Measurements from ENCODE around the gene PGM2L1. TPM values are rescaled to one million over a fixed set of nuclear protein-coding genes. Genes with fewer than 3 reads are reported as not detected.

Gene PGM2L1
- total RNA-seq, 2 donors from 2014 or later = 0.66 to 5.2 TPM

- H3K27ac ChIP-seq = no peak overlapping the region
- no peak overlapping the region for H3K4me3 ChIP-seq
- intact Hi-C loops (cut with DNase I) = no loop called here
- no peaks in the 10 kb centered on the region for H3K36me3 ChIP-seq (replicated peaks in 1 of 2; ENCODE audit: insufficient read depth in 1 of 2, low read depth in 2 of 2)
- peak in 2 of 4 donors; percentile 25 to 26 for DNase-seq
- peaks cover 27% of the 10 kb centered on the region for H3K4me1 ChIP-seq
- no peaks in the 10 kb centered on the region for H3K27me3 ChIP-seq
- no peaks in the 10 kb centered on the region for H3K9me3 ChIP-seq
- no peak for ATAC-seq
- TF ChIP-seq POLR2A (IDR thresholded peaks at IDR 0.05) = no peak
- TF ChIP-seq CTCF (IDR thresholded peaks at IDR 0.05) = no peak
- WGBS, 2 donors = 47 to 75% methylated on average over 2 of the region's 2 CpGs
These were observed 75.6 kb downstream of the PGM2L1 start for GRCh38 chr11:74322667-74323066.

GRCh38 chr11:74321487-74322188 is 76.6 kb downstream of the PGM2L1 start:
- Histone ChIP-seq H3K27me3 (no peaks in the 10 kb centered on the region), H3K4me1 (peaks cover 20% of the 10 kb centered on the region), H3K36me3 (replicated peaks in 1 of 2; ENCODE audit: insufficient read depth in 1 of 2, low read depth in 2 of 2) (no peaks in the 10 kb centered on the region), H3K9me3 (no peaks in the 10 kb centered on the region), H3K4me3 (no peak overlapping the region), H3K27ac (no peak overlapping the region)
- DNase-seq (peak in 3 of 4 donors; percentile 13 to 54 (median 38)), ATAC-seq (no peak)
- intact Hi-C loops (cut with DNase I) = no loop called here
- WGBS, 2 donors = 30 to 33% methylated on average over 10 of the region's 10 CpGs
- peak; percentile 39 to 66 (median 46) for TF ChIP-seq CTCF (IDR thresholded peaks at IDR 0.05)
- no peak for TF ChIP-seq POLR2A (IDR thresholded peaks at IDR 0.05)

GRCh38 chr11:74320538-74320937 is 77.7 kb downstream of the PGM2L1 start:
- no peak for DNase-seq
- Histone ChIP-seq H3K27ac (no peak overlapping the region), H3K9me3 (no peaks in the 10 kb centered on the region), H3K4me1 (peaks cover 9% of the 10 kb centered on the region), H3K4me3 (no peak overlapping the region), H3K36me3 (replicated peaks in 1 of 2; ENCODE audit: insufficient read depth in 1 of 2, low read depth in 2 of 2) (no peaks in the 10 kb centered on the region), H3K27me3 (no peaks in the 10 kb centered on the region)
- no peak for TF ChIP-seq CTCF (IDR thresholded peaks at IDR 0.05)
- TF ChIP-seq POLR2A (IDR thresholded peaks at IDR 0.05) = no peak
- intact Hi-C loops (cut with DNase I) = no loop called here
- WGBS, 2 donors = 69 to 76% methylated on average over 2 of the region's 2 CpGs
- no peak for ATAC-seq

GRCh38 chr11:74319139-74319816 is 79.0 kb downstream of the PGM2L1 start:
- Histone ChIP-seq H3K4me1 (peaks cover 4% of the 10 kb centered on the region), H3K4me3 (no peak overlapping the region), H3K36me3 (replicated peaks in 1 of 2; ENCODE audit: insufficient read depth in 1 of 2, low read depth in 2 of 2) (no peaks in the 10 kb centered on the region), H3K27me3 (no peaks in the 10 kb centered on the region), H3K27ac (no peak overlapping the region), H3K9me3 (no peaks in the 10 kb centered on the region)
- intact Hi-C loops (cut with DNase I) = no loop called here
- no peak for DNase-seq
- no peak for TF ChIP-seq CTCF (IDR thresholded peaks at IDR 0.05)
- no peak for TF ChIP-seq POLR2A (IDR thresholded peaks at IDR 0.05)
- WGBS, 2 donors = 73 to 76% methylated on average over 5 of the region's 5 CpGs
- ATAC-seq = peak; percentile 15
